Neuronal stem cell (in vitro differentiated cells): Measurements from ENCODE around the gene HELQ.

Experiments
- DNase-seq: peaks from one replicate; pipeline ENCODE4 v3.0.0-alpha.2; 2013; ENCODE audit warnings: low spot score
- H2AFZ ChIP-seq: one replicate; pipeline ENCODE4 v1.6.1; 2013; ENCODE audit warnings: mild to moderate bottlenecking, low read length, inconsistent platforms
- H2AK5ac ChIP-seq: 2 replicates; pipeline ENCODE4 v1.6.1; 2013; ENCODE audit warnings: low read depth, mild to moderate bottlenecking, inconsistent platforms, low read length, moderate library complexity, mixed read lengths
- H2BK120ac ChIP-seq: 2 replicates; pipeline ENCODE4 v1.6.1; 2013; ENCODE audit warnings: low read depth, mild to moderate bottlenecking, inconsistent platforms, low read length, moderate library complexity, mixed read lengths
- H2BK12ac ChIP-seq: one replicate; pipeline ENCODE4 v1.6.1; 2013; ENCODE audit warnings: low read length, inconsistent platforms
- H2BK15ac ChIP-seq: 2 replicates; pipeline ENCODE4 v1.6.1; 2013; ENCODE audit warnings: mild to moderate bottlenecking, low read length, inconsistent platforms, mixed read lengths
- H2BK5ac ChIP-seq: one replicate; pipeline ENCODE4 v1.6.1; 2013; ENCODE audit warnings: inconsistent platforms, mild to moderate bottlenecking, low read length, moderate library complexity
- H3K14ac ChIP-seq: one replicate; pipeline ENCODE4 v1.6.1; 2013; ENCODE audit warnings: low read length, inconsistent platforms
- H3K18ac ChIP-seq: 2 replicates; pipeline ENCODE4 v1.6.1; 2013; ENCODE audit warnings: low read length, inconsistent platforms
- H3K23ac ChIP-seq: 2 replicates; pipeline ENCODE4 v1.6.1; 2013; ENCODE audit warnings: low read depth, mild to moderate bottlenecking, mixed read lengths, low read length, inconsistent platforms; ENCODE audit not compliant: poor library complexity
- H3K27ac ChIP-seq: replicated peaks from 3 replicates; pipeline ENCODE4 v1.5.1; 2013; ENCODE audit warnings: low read length, inconsistent platforms
- H3K27me3 ChIP-seq, 3 experiments: 2 replicates each; pipeline ENCODE4 v1.6.1; 2013; ENCODE audit warnings: low read length in 3 of 3, mild to moderate bottlenecking in 2 of 3, inconsistent platforms in 1 of 3, low read depth in 1 of 3, mixed read lengths in 1 of 3, moderate library complexity in 1 of 3; ENCODE audit not compliant: control insufficient read depth in 3 of 3, insufficient read depth in 3 of 3
- H3K36me3 ChIP-seq, 2 donors: replicated peaks in 1 of 2; 2 replicates each; pipeline ENCODE4 v1.6.1; 2013; ENCODE audit warnings: low read length in 2 of 2; ENCODE audit not compliant: control insufficient read depth in 2 of 2, insufficient read depth in 2 of 2
- H3K4ac ChIP-seq: 2 replicates; pipeline ENCODE4 v1.6.1; 2013; ENCODE audit warnings: inconsistent platforms, mild to moderate bottlenecking, low read length, moderate library complexity
- H3K4me1 ChIP-seq, 2 donors: 1 replicate in 1 of 2; 2 replicates in 1 of 2; pipeline ENCODE4 v1.6.1; 2013; ENCODE audit warnings: low read length in 2 of 2, low read depth in 1 of 2; ENCODE audit not compliant: control insufficient read depth in 2 of 2, insufficient read depth in 1 of 2
- H3K4me2 ChIP-seq: one replicate; pipeline ENCODE4 v1.6.1; 2013; ENCODE audit warnings: mild to moderate bottlenecking, low read length, inconsistent platforms; ENCODE audit not compliant: insufficient read depth, poor library complexity, severe bottlenecking
- H3K4me3 ChIP-seq, 2 donors: 2 replicates each; pipeline ENCODE4 v1.5.1; 2013; ENCODE audit warnings: low read length in 2 of 2, mild to moderate bottlenecking in 2 of 2, inconsistent platforms in 1 of 2, moderate library complexity in 1 of 2
- H3K79me1 ChIP-seq: one replicate; pipeline ENCODE4 v1.6.1; 2013; ENCODE audit warnings: low read depth, mild to moderate bottlenecking, inconsistent platforms, low read length, moderate library complexity
- H3K9ac ChIP-seq: one replicate; pipeline ENCODE4 v1.6.1; 2013; ENCODE audit warnings: mild to moderate bottlenecking, low read depth, low read length, inconsistent platforms; ENCODE audit not compliant: poor library complexity
- H3K9me3 ChIP-seq, 2 donors: replicated peaks in 1 of 2; 2 replicates each; pipeline versions ENCODE3 to v1.6.1; 2013; ENCODE audit warnings: low read length in 2 of 2, mild to moderate bottlenecking in 2 of 2, inconsistent platforms in 1 of 2, low read depth in 1 of 2, mixed read lengths in 1 of 2, moderate library complexity in 1 of 2; ENCODE audit not compliant: control insufficient read depth in 2 of 2, insufficient read depth in 1 of 2
- H4K8ac ChIP-seq: one replicate; pipeline ENCODE4 v1.6.1; 2013; ENCODE audit warnings: low read depth, mild to moderate bottlenecking, inconsistent platforms, low read length, moderate library complexity
- H4K91ac ChIP-seq: one replicate; pipeline ENCODE4 v1.6.1; 2013; ENCODE audit warnings: low read length, low read depth, mild to moderate bottlenecking, inconsistent platforms; ENCODE audit not compliant: poor library complexity
- WGBS, 2 donors: extraction: QIAGEN DNeasy Blood & Tissue Kit; methylation state at CpG; one replicate each; pipeline ENCODE4 v1.1.7; 2013; ENCODE audit warnings: missing lambda C conversion rate in 2 of 2, mixed read lengths in 1 of 2; ENCODE audit not compliant: insufficient read length in 2 of 2, insufficient replicate concordance in 1 of 2; ENCODE audit errors: extremely low coverage in 2 of 2; 5-methylcytosine and 5-hydroxymethylcytosine counted together

HELQ gene

GRCh38 chr4:83371936-83372335, 83.7 kb downstream of the HELQ start:
- H3K9ac ChIP-seq: no peak overlapping the region
- H3K14ac ChIP-seq: no peak overlapping the region
- H4K8ac ChIP-seq: no peak overlapping the region
- DNase-seq: no peak
- H3K18ac ChIP-seq: no peak overlapping the region
- H2BK5ac ChIP-seq: no peak overlapping the region
- H3K36me3 ChIP-seq: no peaks in the 10 kb centered on the region
- no peak overlapping the region for H3K23ac ChIP-seq
- no CpG with 5 or more reads among the region's 1 CpG for WGBS, 2 donors
- no peak overlapping the region for H2AFZ ChIP-seq
- H2BK12ac ChIP-seq: no peak overlapping the region
- H4K91ac ChIP-seq: no peak overlapping the region
- H3K9me3 ChIP-seq: peaks cover 0 to under 1% of the 10 kb centered on the region in 2 donors
- no peak overlapping the region for H3K27ac ChIP-seq
- H2BK120ac ChIP-seq: no peak overlapping the region
- H3K4me1 ChIP-seq: peaks cover 0 to under 1% of the 10 kb centered on the region in 2 donors
- no peak overlapping the region for H2BK15ac ChIP-seq
- H3K4ac ChIP-seq: no peak overlapping the region
- no peak overlapping the region for H2AK5ac ChIP-seq
- no peaks in the 10 kb centered on the region for H3K79me1 ChIP-seq
- no peaks in the 10 kb centered on the region for H3K27me3 ChIP-seq
- H3K4me3 ChIP-seq: no peak overlapping the region
- no peak overlapping the region for H3K4me2 ChIP-seq

GRCh38 chr4:83371235-83371634, 84.4 kb downstream of the HELQ start:
- H3K36me3 ChIP-seq: no peaks in the 10 kb centered on the region
- DNase-seq: no peak
- peaks cover 0 to 1% of the 10 kb centered on the region in 2 donors for H3K4me1 ChIP-seq
- no peak overlapping the region for H3K4me3 ChIP-seq
- no peak overlapping the region for H3K4ac ChIP-seq
- no peak overlapping the region for H2BK15ac ChIP-seq
- no peak overlapping the region for H2BK12ac ChIP-seq
- H3K23ac ChIP-seq: no peak overlapping the region
- no peak overlapping the region for H3K14ac ChIP-seq
- H2BK120ac ChIP-seq: no peak overlapping the region
- H3K4me2 ChIP-seq: no peak overlapping the region
- H3K27ac ChIP-seq: no peak overlapping the region
- no peak overlapping the region for H4K91ac ChIP-seq
- H3K18ac ChIP-seq: no peak overlapping the region
- WGBS, 2 donors: no CpG with 5 or more reads among the region's 5 CpGs
- H2AFZ ChIP-seq: no peak overlapping the region
- no peaks in the 10 kb centered on the region for H3K79me1 ChIP-seq
- H3K9me3 ChIP-seq: peaks cover 0 to 2% of the 10 kb centered on the region in 2 donors
- H3K9ac ChIP-seq: no peak overlapping the region
- no peak overlapping the region for H2BK5ac ChIP-seq
- H2AK5ac ChIP-seq: no peak overlapping the region
- peaks cover 0 to 3% (median 0%) of the 10 kb centered on the region in 3 experiments for H3K27me3 ChIP-seq
- no peak overlapping the region for H4K8ac ChIP-seq

GRCh38 chr4:83370640-83370906, 85.0 kb downstream of the HELQ start:
- H3K4me2 ChIP-seq: no peak overlapping the region
- no peak overlapping the region for H3K14ac ChIP-seq
- no peak overlapping the region for H2AK5ac ChIP-seq
- no peak overlapping the region for H3K18ac ChIP-seq
- no peak overlapping the region for H2BK5ac ChIP-seq
- H3K27me3 ChIP-seq: peaks cover 0 to 3% (median 0%) of the 10 kb centered on the region in 3 experiments
- H3K79me1 ChIP-seq: no peaks in the 10 kb centered on the region
- no peak overlapping the region for H4K8ac ChIP-seq
- no peaks in the 10 kb centered on the region for H3K36me3 ChIP-seq
- H2AFZ ChIP-seq: no peak overlapping the region
- no peak overlapping the region for H2BK15ac ChIP-seq
- no peak overlapping the region for H2BK120ac ChIP-seq
- H3K9ac ChIP-seq: no peak overlapping the region
- H3K9me3 ChIP-seq: peaks cover 0 to 2% of the 10 kb centered on the region in 2 donors
- no peak overlapping the region for H3K4me3 ChIP-seq
- no peak for DNase-seq
- H3K27ac ChIP-seq: no peak overlapping the region
- no CpG with 5 or more reads among the region's 1 CpG for whole genome bisulfite sequencing, 2 donors
- no peak overlapping the region for H4K91ac ChIP-seq
- H2BK12ac ChIP-seq: no peak overlapping the region
- H3K4me1 ChIP-seq: peaks cover 0 to 1% of the 10 kb centered on the region in 2 donors
- H3K4ac ChIP-seq: no peak overlapping the region
- no peak overlapping the region for H3K23ac ChIP-seq

GRCh38 chr4:83369831-83370639, 85.6 kb downstream of the HELQ start:
- Histone ChIP-seq H3K14ac (no peak overlapping the region), H3K4me1 (peaks cover 0 to 1% of the 10 kb centered on the region in 2 donors), H3K23ac (no peak overlapping the region), H3K9me3 (peaks cover 0 to 2% of the 10 kb centered on the region in 2 donors), H3K9ac (no peak overlapping the region), H3K27me3 (peaks cover 0 to 3% (median 0%) of the 10 kb centered on the region in 3 experiments), H3K79me1 (no peaks in the 10 kb centered on the region), H3K4me2 (no peak overlapping the region), H3K27ac (no peak overlapping the region), H3K4ac (no peak overlapping the region), H2BK12ac (no peak overlapping the region), H3K36me3 (no peaks in the 10 kb centered on the region), H2AFZ (no peak overlapping the region), H2BK15ac (no peak overlapping the region), H2BK120ac (no peak overlapping the region), H4K8ac (no peak overlapping the region), H4K91ac (no peak overlapping the region), H3K18ac (no peak overlapping the region), H2BK5ac (no peak overlapping the region), H2AK5ac (no peak overlapping the region), H3K4me3 (no peak overlapping the region)
- DNase-seq: no peak
- WGBS, 2 donors: no CpG with 5 or more reads among the region's 4 CpGs
